Lung (tissue), 12 donors: ENCODE measurements around the gene SULT1E1. TPM values are rescaled to one million over a fixed set of nuclear protein-coding genes. Genes with fewer than 3 reads are reported as not detected.

ENCODE experiments used
- ATAC-seq: fragments of 200-7000 bp; cut with Tn5 transposase; one replicate; pipeline ENCODE4 v1.9.1; 2020; ENCODE audit warnings: moderate number of reproducible peaks; ENCODE audit not compliant: insufficient read depth, low FRiP score
- DNase-seq, 3 donors: peaks; one replicate each; pipeline ENCODE4 v3.0.0-alpha.2; 2013 to 2017
- H3K27ac ChIP-seq, 2 donors: one replicate each; pipeline ENCODE4 v1.5.1; 2013; ENCODE audit warnings: mild to moderate bottlenecking in 2 of 2, moderate library complexity in 2 of 2, control low read depth in 1 of 2, inconsistent platforms in 1 of 2, low read depth in 1 of 2, low read length in 1 of 2
- H3K27me3 ChIP-seq, 3 donors: one replicate each; pipeline ENCODE4 v1.5.1; 2013; ENCODE audit warnings: low read length in 2 of 3; ENCODE audit not compliant: control insufficient read depth in 3 of 3, insufficient read depth in 3 of 3
- H3K36me3 ChIP-seq, 4 donors: one replicate each; pipeline ENCODE4 v1.5.1; 2013; ENCODE audit warnings: low read length in 4 of 4, mild to moderate bottlenecking in 1 of 4, moderate library complexity in 1 of 4; ENCODE audit not compliant: control insufficient read depth in 4 of 4, insufficient read depth in 4 of 4
- H3K4me1 ChIP-seq, 5 donors: one replicate each; pipeline ENCODE4 v1.5.1; 2013; ENCODE audit warnings: low read length in 5 of 5, mild to moderate bottlenecking in 2 of 5, moderate library complexity in 1 of 5; ENCODE audit not compliant: control insufficient read depth in 5 of 5, insufficient read depth in 5 of 5
- H3K4me3 ChIP-seq: one replicate; pipeline ENCODE4 v1.5.1; 2013; ENCODE audit warnings: mild to moderate bottlenecking, control low read depth, moderate library complexity
- H3K9ac ChIP-seq, 2 donors: one replicate each; pipeline ENCODE4 v1.5.1; 2013; ENCODE audit warnings: low read length in 2 of 2, control low read depth in 1 of 2; ENCODE audit not compliant: insufficient read depth in 1 of 2
- H3K9me3 ChIP-seq, 4 donors: one replicate each; pipeline ENCODE4 v1.5.1; 2013; ENCODE audit warnings: low read length in 3 of 4, mild to moderate bottlenecking in 1 of 4, moderate library complexity in 1 of 4; ENCODE audit not compliant: control insufficient read depth in 4 of 4, insufficient read depth in 3 of 4
- WGBS, 2 donors: extraction: QIAGEN DNeasy Blood & Tissue Kit; methylation state at CpG; one replicate each; pipeline ENCODE4 v1.1.7; 2013; 5-methylcytosine and 5-hydroxymethylcytosine counted together
- polyA plus RNA-seq, 2 donors: library from polyadenylated mRNA; stranded (reverse); fragments of 200-250 nt; gene quantifications; one replicate each; pipeline ENCODE4 v1.2.1, GENCODE V29; 2013
- total RNA-seq, 2 donors: library from RNA; depleted of rRNA in 1 of 2; stranded (reverse); fragments of >200 nt in 1 of 2; gene quantifications; one replicate each; pipeline ENCODE4 v1.2.1, GENCODE V29; 2014 to 2021
- TF ChIP-seq, protein P1 (sequence below): IDR thresholded peaks from 2 replicates; pipeline ENCODE4 v1.5.1; 2012; ENCODE audit warnings: mild to moderate bottlenecking; ENCODE audit errors: control extremely low read depth, extremely low read depth
- donor health status: control.
- donor health status: control.
- donor health status: Bipolar disorder and iron deficiency.
- donor health status: healthy.
- donor health status: DM: yes; HTN: yes; CAD: no.

The SULT1E1 gene
- total and polyA plus RNA-seq, 4 donors: 0.39 to 146 (median 3.6) TPM

DNA sequence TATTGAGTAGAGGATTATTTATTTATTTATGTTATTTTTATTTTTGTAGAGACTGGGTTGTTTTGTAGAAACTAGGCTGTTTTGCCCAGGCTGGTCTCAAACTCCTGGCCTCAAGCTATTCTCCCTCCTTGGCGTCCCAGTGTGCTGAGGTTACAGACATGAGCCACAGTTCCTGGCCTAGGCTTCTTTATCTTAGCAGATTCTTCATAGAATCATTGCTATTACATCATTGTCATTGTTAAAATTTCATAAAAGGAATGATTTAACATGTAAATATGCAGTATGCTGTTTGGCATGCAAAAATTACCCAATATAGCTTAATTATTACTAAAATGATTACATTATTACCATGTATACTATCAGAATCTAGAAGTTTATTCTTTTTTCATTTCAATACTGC, 24.2 kb downstream of the SULT1E1 start:
- ATAC-seq (no peak), DNase-seq (no peak)
- 93 to 100% methylated on average over 1 of the region's 1 CpG for WGBS, 2 donors
- Histone ChIP-seq H3K27me3 (no peaks in the 10 kb centered on the region), H3K27ac (no peak overlapping the region), H3K4me3 (no peak overlapping the region), H3K9ac (no peak overlapping the region), H3K9me3 (peaks cover 0 to 2% (median 0%) of the 10 kb centered on the region in 4 donors), H3K4me1 (peaks cover 0 to 22% (median 3%) of the 10 kb centered on the region in 5 donors), H3K36me3 (peaks cover 0 to 22% (median under 1%) of the 10 kb centered on the region in 4 donors)
- TF ChIP-seq, protein P1, sequence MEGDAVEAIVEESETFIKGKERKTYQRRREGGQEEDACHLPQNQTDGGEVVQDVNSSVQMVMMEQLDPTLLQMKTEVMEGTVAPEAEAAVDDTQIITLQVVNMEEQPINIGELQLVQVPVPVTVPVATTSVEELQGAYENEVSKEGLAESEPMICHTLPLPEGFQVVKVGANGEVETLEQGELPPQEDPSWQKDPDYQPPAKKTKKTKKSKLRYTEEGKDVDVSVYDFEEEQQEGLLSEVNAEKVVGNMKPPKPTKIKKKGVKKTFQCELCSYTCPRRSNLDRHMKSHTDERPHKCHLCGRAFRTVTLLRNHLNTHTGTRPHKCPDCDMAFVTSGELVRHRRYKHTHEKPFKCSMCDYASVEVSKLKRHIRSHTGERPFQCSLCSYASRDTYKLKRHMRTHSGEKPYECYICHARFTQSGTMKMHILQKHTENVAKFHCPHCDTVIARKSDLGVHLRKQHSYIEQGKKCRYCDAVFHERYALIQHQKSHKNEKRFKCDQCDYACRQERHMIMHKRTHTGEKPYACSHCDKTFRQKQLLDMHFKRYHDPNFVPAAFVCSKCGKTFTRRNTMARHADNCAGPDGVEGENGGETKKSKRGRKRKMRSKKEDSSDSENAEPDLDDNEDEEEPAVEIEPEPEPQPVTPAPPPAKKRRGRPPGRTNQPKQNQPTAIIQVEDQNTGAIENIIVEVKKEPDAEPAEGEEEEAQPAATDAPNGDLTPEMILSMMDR: no peak

DNA sequence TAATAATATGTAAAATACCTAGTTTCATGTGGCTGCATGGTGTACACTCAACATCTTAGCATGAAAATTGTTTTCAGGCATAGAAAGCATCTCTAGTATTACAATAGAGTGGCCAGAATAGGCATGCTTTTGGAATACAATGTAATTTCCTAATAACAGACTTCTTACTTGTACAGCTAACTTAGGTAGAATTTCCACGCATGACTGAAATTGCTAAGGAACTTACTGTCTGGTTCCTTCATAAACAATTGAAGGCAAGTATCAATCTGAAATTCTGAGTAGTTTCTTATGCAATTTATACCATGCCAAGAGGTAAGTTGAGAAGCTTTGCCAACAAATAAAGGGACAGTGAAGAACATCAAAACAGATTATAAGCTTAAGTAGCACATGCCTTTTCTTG, 26.7 kb downstream of the SULT1E1 start:
- no peak for ATAC-seq
- no peak for DNase-seq
- H3K27ac ChIP-seq: no peak overlapping the region
- no peak overlapping the region for H3K9ac ChIP-seq
- 89% methylated on average over 1 of the region's 1 CpG for WGBS, 2 donors
- TF ChIP-seq, protein P1: no peak
- H3K9me3 ChIP-seq: peaks cover 0 to 2% (median 0%) of the 10 kb centered on the region in 4 donors
- no peak overlapping the region for H3K4me3 ChIP-seq
- H3K27me3 ChIP-seq: no peaks in the 10 kb centered on the region
- H3K36me3 ChIP-seq: peaks cover 0 to 15% (median under 1%) of the 10 kb centered on the region in 4 donors
- peaks cover 0 to 37% (median 8%) of the 10 kb centered on the region in 5 donors for H3K4me1 ChIP-seq

DNA sequence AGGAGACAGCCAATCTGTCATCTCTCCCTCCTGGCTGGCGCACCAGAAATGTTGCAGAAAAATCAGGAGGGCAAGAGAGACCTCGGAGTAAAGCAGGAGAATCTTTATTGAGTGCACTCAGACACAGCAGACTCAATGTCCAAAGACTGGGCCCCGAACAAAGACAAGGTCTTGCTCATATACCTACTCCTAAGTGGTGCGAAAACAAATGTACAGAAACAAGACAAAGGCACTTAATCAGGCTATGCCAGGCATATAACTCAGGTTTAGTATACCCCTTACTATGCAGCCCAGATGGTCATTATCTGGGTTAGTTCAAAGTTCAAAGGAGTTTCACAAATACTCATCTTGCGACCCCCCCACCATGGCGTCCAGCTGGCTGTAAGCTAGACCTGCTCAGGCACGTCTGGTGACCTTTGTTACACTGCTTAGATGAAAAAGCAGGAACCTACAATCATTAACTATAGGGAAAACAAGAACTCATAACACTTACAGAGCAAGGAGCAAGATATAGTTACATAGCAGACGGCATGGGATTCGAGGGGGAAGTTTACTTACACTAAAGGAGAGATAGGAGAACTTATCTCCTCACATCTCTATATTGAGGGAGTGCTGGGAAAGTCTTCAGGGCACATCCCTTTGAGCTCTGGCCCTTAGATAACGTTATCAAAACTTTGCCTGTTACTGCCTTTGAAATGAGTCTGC, 27.5 kb downstream of the SULT1E1 start:
- ATAC-seq (no peak), DNase-seq (peak in 1 of 3 donors; percentile 66)
- H3K27me3 ChIP-seq: no peaks in the 10 kb centered on the region
- peaks cover 0 to 2% (median 0%) of the 10 kb centered on the region in 4 donors for H3K9me3 ChIP-seq
- peak overlapping the region in 1 of 2 donors; percentile 61 for H3K27ac ChIP-seq
- peaks cover 0 to 15% (median under 1%) of the 10 kb centered on the region in 4 donors for H3K36me3 ChIP-seq
- H3K9ac ChIP-seq: no peak overlapping the region
- H3K4me3 ChIP-seq: no peak overlapping the region
- 66 to 68% methylated on average over 10 of the region's 10 CpGs for WGBS, 2 donors
- TF ChIP-seq, protein P1: no peak
- H3K4me1 ChIP-seq: peaks cover 0 to 37% (median 8%) of the 10 kb centered on the region in 5 donors
